Spleen (tissue), 11 donors: ENCODE results near the gene CCRL2. TPM values are rescaled to one million over a fixed set of nuclear protein-coding genes. Genes with fewer than 3 reads are reported as not detected.

Source experiments
- DNase-seq: peaks from one replicate; pipeline ENCODE4 v3.0.0-alpha.2; 2020
- H3K27ac ChIP-seq, 8 donors: fragments of 200-600 bp; sonication (generic) in 7 of 8; 1 replicate in 4 of 8; 2 replicates in 4 of 8; pipeline versions ENCODE4 v1.5.0 to v1.8.0; 2016 to 2021; ENCODE audit warnings: inconsistent platforms in 4 of 8, mild to moderate bottlenecking in 4 of 8, moderate library complexity in 1 of 8
- H3K27me3 ChIP-seq, 7 donors: fragments of 200-600 bp; sonication (generic) in 6 of 7; replicated peaks in 1 of 7; 1 replicate in 4 of 7; 2 replicates in 3 of 7; pipeline versions ENCODE4 v1.5.0 to v1.8.0; 2016 to 2021; ENCODE audit warnings: inconsistent platforms in 3 of 7, mild to moderate bottlenecking in 1 of 7
- H3K36me3 ChIP-seq, 6 donors: fragments of 200-600 bp; sonication (generic) in 5 of 6; 1 replicate in 4 of 6; 2 replicates in 2 of 6; pipeline versions ENCODE4 v1.5.0 to v1.8.0; 2016 to 2021; ENCODE audit warnings: inconsistent platforms in 2 of 6
- H3K4me1 ChIP-seq, 6 donors: fragments of 200-600 bp; sonication (generic) in 5 of 6; 1 replicate in 3 of 6; 2 replicates in 3 of 6; pipeline versions ENCODE4 v1.5.0 to v1.8.0; 2016 to 2021; ENCODE audit warnings: inconsistent platforms in 3 of 6
- H3K4me3 ChIP-seq, 8 donors: fragments of 200-600 bp; sonication (generic) in 7 of 8; 1 replicate in 4 of 8; 2 replicates in 4 of 8; pipeline versions ENCODE4 v1.5.0 to v1.8.0; 2016 to 2021; ENCODE audit warnings: inconsistent platforms in 4 of 8, mild to moderate bottlenecking in 4 of 8, moderate library complexity in 2 of 8
- H3K9me3 ChIP-seq, 8 donors: fragments of 200-600 bp; sonication (generic) in 7 of 8; 1 replicate in 4 of 8; 2 replicates in 4 of 8; pipeline versions ENCODE4 v1.5.0 to v1.8.0; 2016 to 2021; ENCODE audit warnings: inconsistent platforms in 4 of 8
- CTCF ChIP-seq, 11 experiments: fragments of 200-600 bp in 7 of 11; fragments of 450-650 bp in 4 of 11; sonication (generic) in 4 of 11; IDR thresholded peaks in 8 of 11; conservative IDR thresholded peaks in 3 of 11; 1 replicate in 7 of 11; 2 replicates in 4 of 11; pipeline versions ENCODE4 v1.4.0 to v1.8.0; 2016 to 2021; ENCODE audit warnings: antibody characterized with exemption in 11 of 11, inconsistent platforms in 4 of 11, mild to moderate bottlenecking in 1 of 11
- POLR2A ChIP-seq, 3 donors: fragments of 450-650 bp; IDR thresholded peaks; one replicate each; pipeline ENCODE4 v1.5.1; 2017; ENCODE audit warnings: antibody characterized with exemption in 3 of 3, mild to moderate bottlenecking in 1 of 3
- POLR2AphosphoS5 ChIP-seq, 3 donors: sonication (generic); formaldehyde crosslinking; IDR thresholded peaks; one replicate each; pipeline ENCODE4 v1.5.1; 2017; ENCODE audit warnings: antibody characterized with exemption in 3 of 3
- WGBS, 5 donors: extraction: QIAGEN DNeasy Blood & Tissue Kit in 3 of 5; methylation state at CpG; one replicate each; pipeline versions ENCODE4 v1.1.5 to v1.1.7; 2013 to 2018; 5-methylcytosine and 5-hydroxymethylcytosine counted together
- intact Hi-C: fragments of 100-400 bp; cut with DNase I; formaldehyde crosslinking; loops from one replicate; pipeline ENCODE4 v1.15.0; 2023; ENCODE audit warnings: low total_unique reads
- polyA plus RNA-seq, 3 donors: library from polyadenylated mRNA; stranded (reverse); fragments of 200-250 nt; gene quantifications; one replicate each; pipeline ENCODE4 v1.2.1, GENCODE V29; 2013
- total RNA-seq, 7 donors: library from RNA; depleted of rRNA in 3 of 7; stranded (reverse); fragments of >200 nt in 3 of 7; fragmentation: NEBNext Ultra II Directional in 4 of 7; extraction: Animal tissue kit (Norgen Biotek cat#: 25700) in 4 of 7; gene quantifications; one replicate each; pipeline versions ENCODE4 v1.1.0 to v1.2.1, GENCODE V29; 2016 to 2021
- donor health status: healthy with polysubstance abuse.
- donor health status: DM: no; HTN: no; CAD: no; lungs with moderate emphysema.
- donor health status: DM: no; HTN: no; CAD: no.
- donor health status: Bipolar disorder and iron deficiency.
- donor health status: healthy.
- donor health status: DM: no; HTN: no; CAD: no.
- donor health status: DM: yes; HTN: yes; CAD: no.

CCRL2 gene
- total and polyA plus RNA-seq, 10 donors = 4.8 to 21.7 (median 13.3) TPM

- TF ChIP-seq POLR2A (IDR thresholded peaks at IDR 0.05) (no peak), POLR2AphosphoS5 (IDR thresholded peaks at IDR 0.05) (no peak), CTCF (IDR thresholded peaks at IDR 0.05 in 8 of 11, conservative IDR thresholded peaks at IDR 0.05 in 3 of 11) (no peak)
- peak overlapping the region in 1 of 8 donors; percentile 6 for H3K27ac ChIP-seq
- H3K4me3 ChIP-seq = no peak overlapping the region
- H3K27me3 ChIP-seq = peaks cover 0 to 4% (median 0%) of the 10 kb centered on the region in 7 donors
- intact Hi-C loops = no loop called here
- peaks cover 0 to 13% (median 3%) of the 10 kb centered on the region in 6 donors for H3K4me1 ChIP-seq
- H3K36me3 ChIP-seq = peaks cover 0 to 91% (median 0%) of the 10 kb centered on the region in 6 donors
- WGBS, 5 donors = 81 to 94% (median 87%) methylated on average over 15 to 21 of the region's 21 CpGs
- no peaks in the 10 kb centered on the region for H3K9me3 ChIP-seq
- no peak for DNase-seq
These were observed 48.4 kb downstream of the CCRL2 start for GRCh38 chr3:46455231-46456115.

GRCh38 chr3:46456118-46456517, 49.1 kb downstream of the CCRL2 start:
- H3K27ac ChIP-seq = no peak overlapping the region
- H3K4me3 ChIP-seq = no peak overlapping the region
- DNase-seq = no peak
- peaks cover 0 to 86% (median 0%) of the 10 kb centered on the region in 6 donors for H3K36me3 ChIP-seq
- whole genome bisulfite sequencing, 5 donors = 89 to 94% (median 92%) methylated on average over 14 of the region's 14 CpGs
- peaks cover 0 to 20% (median 3%) of the 10 kb centered on the region in 6 donors for H3K4me1 ChIP-seq
- intact Hi-C loops = no loop called here
- TF ChIP-seq POLR2AphosphoS5 (IDR thresholded peaks at IDR 0.05) (no peak), CTCF (IDR thresholded peaks at IDR 0.05 in 8 of 11, conservative IDR thresholded peaks at IDR 0.05 in 3 of 11) (no peak), POLR2A (IDR thresholded peaks at IDR 0.05) (no peak)
- no peaks in the 10 kb centered on the region for H3K27me3 ChIP-seq
- no peaks in the 10 kb centered on the region for H3K9me3 ChIP-seq

Other genes starting within 250 kb of the CCRL2 start
- gene CCR1, start 198.9 kb upstream of the CCRL2 start, total RNA-seq = 10 to 100 TPM; 52.6 to 94.5 (median 58.1) TPM
- 10 to 100 TPM in 1 of 3 donors, 1 to 10 TPM in 2; 8.8 to 11.4 (median 9.7) TPM for gene CCR1, start 198.9 kb upstream of the CCRL2 start, polyA plus RNA-seq
- 1 to 10 TPM in 3 of 7 donors, under 1 TPM in 4; 0.52 to 1.7 (median 0.60) TPM for gene CCR3, start 164.8 kb upstream of the CCRL2 start, total RNA-seq
- gene CCR3, start 164.8 kb upstream of the CCRL2 start, polyA plus RNA-seq = under 1 TPM; 0.10 to 0.28 (median 0.17) TPM
- 10 to 100 TPM; 14.3 to 54.4 (median 26.7) TPM for gene CCR2, start 53.1 kb upstream of the CCRL2 start, total RNA-seq
- 1 to 10 TPM; 2.0 to 5.8 (median 5.0) TPM for gene CCR2, start 53.1 kb upstream of the CCRL2 start, polyA plus RNA-seq
- 10 to 100 TPM in 3 of 7 donors, 1 to 10 TPM in 4; 5.0 to 15.5 (median 9.5) TPM for gene CCR5, start 36.3 kb upstream of the CCRL2 start, total RNA-seq
- gene CCR5, start 36.3 kb upstream of the CCRL2 start, polyA plus RNA-seq = 1 to 10 TPM; 2.0 to 5.8 (median 2.4) TPM
- 100 to 1,000 TPM in 3 of 7 donors, 10 to 100 TPM in 4; 48.2 to 598 (median 63.2) TPM for gene LTF, start 57.6 kb downstream of the CCRL2 start, total RNA-seq
- 10 to 100 TPM; 15.2 to 34.7 (median 16.7) TPM for gene LTF, start 57.6 kb downstream of the CCRL2 start, polyA plus RNA-seq
- not detected for gene RTP3, start 90.7 kb downstream of the CCRL2 start, total RNA-seq
- gene RTP3, start 90.7 kb downstream of the CCRL2 start, polyA plus RNA-seq = not detected
- 10 to 100 TPM in 1 of 7 donors, 1 to 10 TPM in 6; 3.4 to 10.9 (median 5.8) TPM for gene LRRC2, start 159.0 kb downstream of the CCRL2 start, total RNA-seq
- 1 to 10 TPM in 1 of 3 donors, under 1 TPM in 2; 0.59 to 1.8 (median 0.83) TPM for gene LRRC2, start 159.0 kb downstream of the CCRL2 start, polyA plus RNA-seq
- not detected for gene FAM240A, start 205.3 kb downstream of the CCRL2 start, total RNA-seq
- gene FAM240A, start 205.3 kb downstream of the CCRL2 start, polyA plus RNA-seq = under 1 TPM in 1 of 3 donors, not detected in 2; 0.13 TPM